Measurements from ENCODE around the gene SLC16A4.

DNA sequence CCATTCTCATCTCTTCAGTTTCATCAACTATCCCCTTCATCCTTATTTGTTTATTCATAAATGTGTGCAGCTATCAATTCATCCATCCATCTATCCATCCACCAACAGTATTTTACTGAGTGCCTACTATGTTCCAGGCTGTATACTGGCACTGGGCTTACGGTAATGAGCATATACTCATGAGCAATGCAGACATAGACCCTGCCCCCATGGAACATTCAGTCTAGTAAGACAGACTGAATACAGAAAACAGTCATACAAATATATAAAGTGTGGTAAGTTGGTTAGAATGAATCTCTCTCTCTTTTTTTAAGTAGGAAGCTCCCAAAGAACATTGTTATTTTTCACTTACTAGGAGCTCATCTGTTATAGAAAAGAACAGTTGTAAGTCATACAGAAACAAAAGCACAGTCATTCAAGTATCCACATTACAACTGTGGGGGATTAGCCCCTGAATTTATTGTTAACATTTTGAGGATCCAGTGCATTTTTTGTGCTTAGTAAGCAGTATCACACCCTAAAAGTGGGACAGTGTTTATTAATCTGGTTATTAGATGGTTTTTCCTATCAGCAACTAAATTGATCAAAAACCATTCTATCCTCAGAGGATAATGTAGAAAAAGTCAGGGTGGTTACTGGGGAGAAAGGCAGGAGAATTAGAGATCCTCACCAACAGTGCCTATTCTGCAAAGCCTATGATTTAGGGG lies 3.6 kb downstream of the SLC16A4 start:
- TF ChIP-seq POLR2A (IDR thresholded peaks at IDR 0.05; ENCODE audit: extremely low read depth, insufficient read length) = no peak
- TF ChIP-seq, protein P1, sequence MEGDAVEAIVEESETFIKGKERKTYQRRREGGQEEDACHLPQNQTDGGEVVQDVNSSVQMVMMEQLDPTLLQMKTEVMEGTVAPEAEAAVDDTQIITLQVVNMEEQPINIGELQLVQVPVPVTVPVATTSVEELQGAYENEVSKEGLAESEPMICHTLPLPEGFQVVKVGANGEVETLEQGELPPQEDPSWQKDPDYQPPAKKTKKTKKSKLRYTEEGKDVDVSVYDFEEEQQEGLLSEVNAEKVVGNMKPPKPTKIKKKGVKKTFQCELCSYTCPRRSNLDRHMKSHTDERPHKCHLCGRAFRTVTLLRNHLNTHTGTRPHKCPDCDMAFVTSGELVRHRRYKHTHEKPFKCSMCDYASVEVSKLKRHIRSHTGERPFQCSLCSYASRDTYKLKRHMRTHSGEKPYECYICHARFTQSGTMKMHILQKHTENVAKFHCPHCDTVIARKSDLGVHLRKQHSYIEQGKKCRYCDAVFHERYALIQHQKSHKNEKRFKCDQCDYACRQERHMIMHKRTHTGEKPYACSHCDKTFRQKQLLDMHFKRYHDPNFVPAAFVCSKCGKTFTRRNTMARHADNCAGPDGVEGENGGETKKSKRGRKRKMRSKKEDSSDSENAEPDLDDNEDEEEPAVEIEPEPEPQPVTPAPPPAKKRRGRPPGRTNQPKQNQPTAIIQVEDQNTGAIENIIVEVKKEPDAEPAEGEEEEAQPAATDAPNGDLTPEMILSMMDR (IDR thresholded peaks at IDR 0.05; ENCODE audit: low read depth, low read length) = no peak

Measured in NB4 (cell line).